HuH-7.5 (cell line): ENCODE measurements around the gene ZBTB7C.

Experiments used
- DNase-seq: peaks from one replicate; pipeline ENCODE4 v3.0.0; 2011; ENCODE audit warnings: low spot score

ZBTB7C gene

GRCh38 chr18:48085781-48086487, 323.2 kb downstream of the ZBTB7C start:
- no peak for DNase-seq

DNA sequence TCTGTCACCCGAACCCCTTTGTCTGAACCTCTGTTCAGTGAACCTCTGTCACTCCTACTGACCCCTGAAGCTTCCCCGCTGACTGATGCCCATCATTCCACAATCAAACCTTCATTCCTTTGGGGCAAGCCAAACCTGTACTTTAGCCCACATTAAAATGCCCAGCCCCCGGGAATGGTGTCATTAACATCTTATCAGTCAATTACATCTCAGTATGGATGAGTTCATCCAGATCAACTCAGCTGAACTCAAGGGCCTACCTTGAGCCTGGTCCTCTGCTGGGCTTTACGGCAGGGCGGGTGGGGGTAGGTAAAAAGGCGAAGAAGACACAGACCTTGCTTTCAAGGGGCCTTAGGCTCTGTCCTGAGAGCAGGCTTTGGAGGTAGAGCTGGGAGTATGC, 324.3 kb downstream of the ZBTB7C start:
- DNase-seq: no peak

- no peak for DNase-seq
Observed at GRCh38 chr18:48084041-48084757, 325.0 kb downstream of the ZBTB7C start.

DNA sequence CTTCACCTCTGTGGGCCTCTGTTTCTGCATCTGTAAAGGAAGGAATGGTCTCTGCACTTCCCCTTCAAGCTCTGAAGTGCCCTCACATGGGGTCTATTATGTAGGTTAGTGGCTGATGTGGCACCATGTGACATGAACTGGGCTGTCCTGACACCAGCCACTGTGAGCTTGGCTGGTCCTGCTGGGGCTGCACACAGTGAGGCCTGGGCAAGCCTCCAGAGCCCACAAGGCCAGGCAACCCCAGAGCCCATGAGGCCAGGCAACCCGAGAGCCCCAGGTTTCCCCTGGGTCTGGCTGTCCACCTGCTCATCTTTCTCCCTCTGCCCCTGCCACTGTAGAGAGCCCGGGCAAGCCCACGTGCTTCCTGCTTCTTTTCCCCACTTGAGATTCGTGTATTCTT, 328.6 kb downstream of the ZBTB7C start:
- no peak for DNase-seq

DNA sequence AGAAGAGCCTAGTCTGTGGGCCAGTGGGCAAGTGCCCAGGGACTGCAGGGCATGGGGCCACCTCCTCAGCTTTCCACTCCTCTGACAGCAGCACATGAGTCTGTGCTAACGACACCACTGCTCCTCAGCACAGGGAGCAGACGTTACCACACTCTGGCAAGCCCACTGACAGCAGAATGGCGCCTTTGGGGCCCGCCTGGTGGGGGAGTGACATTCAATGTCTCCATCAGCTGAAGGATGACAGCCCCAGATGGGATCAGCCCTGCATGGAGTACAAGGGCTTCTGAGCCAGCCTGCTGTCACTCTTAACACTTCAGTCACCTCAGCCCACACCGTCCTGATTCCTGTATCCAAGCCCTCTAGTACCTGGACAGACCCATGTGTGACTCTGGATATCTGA, 329.3 kb downstream of the ZBTB7C start:
- DNase-seq: no peak

DNA sequence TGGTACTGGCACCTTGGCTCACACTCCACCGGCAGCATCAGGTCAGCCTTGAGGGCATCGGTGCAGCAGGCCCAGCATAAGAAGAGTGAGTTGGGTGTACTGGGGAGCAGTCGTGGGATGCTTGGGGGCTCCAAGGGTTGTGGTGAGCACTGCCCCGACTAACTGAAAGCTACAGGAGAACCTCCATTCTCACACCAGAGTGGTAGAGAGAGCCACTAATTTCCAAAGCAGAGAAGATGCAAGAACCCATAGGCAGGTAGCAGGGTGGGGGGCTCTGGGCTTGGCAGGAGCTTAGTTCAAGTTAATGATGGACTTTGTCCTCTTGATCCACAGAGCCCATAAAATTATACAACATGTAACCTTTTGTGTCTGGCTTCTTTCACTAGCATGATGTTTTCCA, 330.7 kb downstream of the ZBTB7C start:
- no peak for DNase-seq

- DNase-seq: no peak
Observed at GRCh38 chr18:48077291-48077690, 331.9 kb downstream of the ZBTB7C start.

- DNase-seq: no peak
Observed at GRCh38 chr18:48076461-48076860, 332.7 kb downstream of the ZBTB7C start.

GRCh38 chr18:48075707-48076093, 333.5 kb downstream of the ZBTB7C start:
- no peak for DNase-seq

- DNase-seq: no peak
Observed at GRCh38 chr18:48074929-48075706, 334.1 kb downstream of the ZBTB7C start.

DNA sequence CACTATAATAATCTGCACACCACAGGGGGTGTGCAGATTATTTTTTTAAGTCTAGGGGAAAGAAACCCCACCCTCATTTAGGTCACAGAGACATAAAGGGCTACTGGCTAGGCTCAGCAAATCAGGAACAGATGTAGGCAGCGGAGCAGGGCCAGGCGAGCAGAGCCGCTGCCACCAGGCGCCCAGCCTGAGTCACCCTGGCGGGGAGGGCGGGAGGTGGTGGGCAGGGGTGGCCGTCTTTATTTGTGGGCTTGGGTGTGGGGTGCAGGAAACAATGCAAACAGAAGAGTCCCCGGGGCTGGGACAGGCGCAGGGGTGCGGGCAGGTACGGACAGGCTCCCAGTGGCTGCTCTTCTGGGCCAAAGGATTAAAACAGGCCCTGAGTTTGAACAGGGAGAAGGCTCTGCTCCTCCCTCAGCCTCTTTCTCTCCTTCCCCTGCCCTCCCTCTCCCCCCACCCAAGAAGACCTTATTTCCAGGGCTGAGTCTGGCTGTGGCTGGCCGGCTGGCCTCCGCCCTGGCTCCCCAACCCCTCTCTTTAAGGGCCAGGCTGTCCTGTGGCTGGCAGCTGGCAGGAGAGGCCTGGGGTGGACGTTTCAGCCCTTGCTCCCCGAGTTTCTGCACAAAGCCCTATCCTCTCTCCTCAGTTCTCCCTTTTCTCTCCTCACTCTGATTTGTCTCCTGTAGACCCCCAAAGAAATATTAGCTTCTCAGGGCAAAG, 335.8 kb downstream of the ZBTB7C start:
- no peak for DNase-seq

DNA sequence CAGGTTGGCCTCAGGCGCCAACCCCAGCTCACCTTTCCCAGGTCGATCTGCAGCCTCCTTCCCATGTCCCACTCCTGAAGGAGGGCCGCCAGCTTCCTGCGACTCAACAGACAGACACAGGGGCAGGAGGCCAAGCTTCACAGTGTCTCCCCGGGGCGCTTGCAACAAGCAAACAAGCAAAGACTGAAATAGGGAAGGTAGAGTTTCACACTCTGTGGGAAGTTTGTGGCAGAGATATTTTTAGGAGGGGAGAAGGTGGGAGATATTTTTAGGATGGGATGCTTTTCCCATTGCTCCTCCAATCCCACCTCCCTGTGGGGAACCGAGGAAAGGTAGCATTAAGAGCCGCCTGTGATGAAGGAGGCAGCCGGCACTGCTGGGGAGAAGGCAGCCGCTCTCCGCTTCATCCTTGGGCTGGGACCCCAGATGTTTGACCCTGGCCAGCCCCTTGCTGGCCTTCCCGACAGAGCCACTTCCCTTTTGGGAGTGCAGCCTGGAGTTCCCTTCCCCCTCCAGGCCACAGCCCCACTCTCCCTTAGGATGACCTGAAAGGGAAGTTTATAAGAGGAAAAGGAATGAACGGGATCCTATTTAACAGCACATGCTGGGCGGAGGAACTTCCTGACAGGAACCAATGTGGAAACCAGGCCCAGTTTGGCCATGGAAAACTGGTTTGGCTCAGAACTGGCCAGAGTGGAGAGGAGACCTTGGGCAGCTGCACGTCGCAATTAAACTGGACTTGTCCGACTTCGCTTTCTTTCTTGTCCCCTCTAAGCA, 336.6 kb downstream of the ZBTB7C start:
- no peak for DNase-seq

GRCh38 chr18:48068916-48069445, 340.2 kb downstream of the ZBTB7C start:
- no peak for DNase-seq

DNA sequence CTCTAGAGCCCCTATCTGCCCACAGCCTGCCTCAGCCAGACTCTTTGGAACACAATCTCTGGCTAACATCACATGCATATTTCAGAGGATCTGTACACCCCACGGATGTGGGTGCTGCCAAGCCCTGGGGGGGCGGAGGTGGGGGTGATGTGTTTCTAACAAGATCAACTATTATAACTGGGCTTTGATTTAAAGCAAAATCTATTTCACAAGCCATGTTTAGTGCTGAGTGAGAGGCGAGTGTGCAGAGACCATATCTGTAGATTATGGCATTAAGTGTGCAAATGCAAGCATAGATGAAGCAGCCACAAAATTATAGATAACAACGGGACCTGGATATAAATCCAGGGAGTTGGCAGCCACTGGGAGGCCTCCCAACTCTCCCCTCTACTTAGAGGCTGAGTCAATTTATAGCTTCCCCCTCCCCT, 342.9 kb downstream of the ZBTB7C start:
- no peak for DNase-seq

GRCh38 chr18:48065601-48065995, 343.6 kb downstream of the ZBTB7C start:
- no peak for DNase-seq

DNA sequence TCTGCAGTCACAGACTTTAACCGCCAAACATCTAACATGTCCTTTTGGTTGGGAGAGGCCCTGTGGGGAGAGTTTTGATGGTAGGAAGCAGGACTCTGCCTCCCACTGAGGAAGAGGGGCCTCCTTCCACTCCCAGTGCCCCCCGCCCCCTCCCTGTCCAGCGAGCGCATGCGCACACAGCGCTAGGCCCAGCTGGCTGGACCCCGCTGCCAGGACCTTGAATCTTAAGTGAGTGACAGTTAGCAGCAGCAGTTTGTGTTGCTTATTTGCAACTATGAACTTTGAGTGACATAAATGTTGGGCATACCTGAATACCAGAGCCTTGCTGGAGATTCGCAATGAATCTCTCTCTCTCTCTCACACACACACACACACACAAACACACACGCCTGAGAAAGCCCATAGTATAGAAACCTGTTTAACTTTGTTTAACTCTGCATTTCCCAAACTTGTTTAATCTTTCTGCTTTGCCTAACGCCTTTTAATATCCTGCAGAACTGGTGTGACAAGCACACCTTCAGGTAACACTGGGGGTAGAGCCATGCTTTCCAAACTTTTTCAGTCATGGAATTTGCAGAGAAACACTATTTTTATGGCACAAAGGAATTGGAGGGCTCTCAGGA, 344.1 kb downstream of the ZBTB7C start:
- no peak for DNase-seq

GRCh38 chr18:48061781-48062570, 347.2 kb downstream of the ZBTB7C start:
- no peak for DNase-seq

GRCh38 chr18:48060970-48061369, 348.2 kb downstream of the ZBTB7C start:
- no peak for DNase-seq

- DNase-seq: no peak
Observed at GRCh38 chr18:48060346-48060745, 348.8 kb downstream of the ZBTB7C start.

- DNase-seq: no peak
Observed at GRCh38 chr18:48059455-48060010, 349.6 kb downstream of the ZBTB7C start.
